ENCODE data around the gene UAP1L1.

DNA sequence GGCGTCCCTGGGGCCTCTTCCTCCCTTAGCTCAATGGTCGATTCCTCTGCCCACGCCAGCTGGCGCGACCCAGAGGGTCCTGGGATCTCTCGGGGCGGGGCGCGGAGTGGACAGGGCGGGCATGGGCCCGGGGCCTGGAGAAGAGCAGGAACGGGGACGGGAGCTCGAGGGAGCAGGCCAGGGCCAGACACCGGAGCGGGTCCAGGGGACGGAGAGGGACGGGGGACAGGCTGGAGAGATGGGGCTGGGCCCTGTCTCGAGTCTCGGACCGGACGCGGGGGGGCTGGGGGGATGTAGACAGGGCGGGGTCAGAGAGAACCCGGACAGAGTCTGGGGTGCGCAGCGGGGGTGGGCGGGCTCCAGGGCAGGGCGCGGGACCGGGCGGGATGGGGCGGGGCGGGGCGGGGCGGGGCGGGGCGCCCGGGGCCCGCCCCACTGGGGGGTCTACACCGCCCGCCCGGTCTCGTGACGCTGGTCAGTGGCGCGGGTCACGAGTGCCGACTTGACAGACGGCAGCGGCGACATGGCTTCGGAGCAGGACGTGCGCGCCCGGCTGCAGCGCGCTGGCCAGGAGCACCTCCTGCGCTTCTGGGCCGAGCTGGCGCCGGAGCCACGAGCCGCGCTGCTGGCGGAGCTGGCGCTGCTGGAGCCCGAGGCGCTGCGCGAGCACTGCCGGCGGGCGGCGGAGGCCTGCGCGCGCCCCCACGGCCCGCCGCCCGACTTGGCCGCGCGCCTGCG lies at the start of gene UAP1L1:
- TF ChIP-seq SMC3 (IDR thresholded peaks at IDR 0.05) (no peak), ZC3H11A (IDR thresholded peaks at IDR 0.05) (no peak), GATA3 (IDR thresholded peaks at IDR 0.05; ENCODE audit: borderline replicate concordance) (no peak)

Data from A549 (cell line).